HL-60 (cell line): ENCODE results near the gene CTAGE1.

Experiments
- POLR2AphosphoS5 ChIP-seq: IDR thresholded peaks from 2 replicates; pipeline ENCODE4 v1.6.1; 2012; ENCODE audit warnings: low read depth
- TF ChIP-seq, protein P1 (sequence below): IDR thresholded peaks from one replicate; pipeline ENCODE4 v1.5.1; 2011; ENCODE audit warnings: low read length, control low read depth, inconsistent platforms; ENCODE audit not compliant: insufficient read depth

DNA sequence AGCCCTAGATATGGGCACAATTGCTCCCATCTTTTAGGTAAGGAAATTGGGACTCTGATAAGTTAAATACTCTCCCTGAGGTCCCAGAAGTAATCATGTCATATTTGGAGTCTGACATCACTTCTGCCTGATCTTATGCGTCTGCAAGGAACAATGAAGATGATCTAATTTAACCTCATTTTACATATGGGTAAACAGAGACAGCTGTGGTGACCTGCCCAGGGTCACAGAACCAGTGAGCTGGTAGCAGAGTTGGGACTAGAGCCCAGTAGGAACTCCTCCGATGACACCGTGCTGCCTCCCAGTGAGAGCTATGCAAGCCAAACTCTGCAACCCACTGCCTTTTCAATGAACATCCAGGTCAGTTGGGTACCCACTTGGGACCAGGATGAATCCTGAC lies 17.8 kb downstream of the CTAGE1 start:
- TF ChIP-seq, protein P1, sequence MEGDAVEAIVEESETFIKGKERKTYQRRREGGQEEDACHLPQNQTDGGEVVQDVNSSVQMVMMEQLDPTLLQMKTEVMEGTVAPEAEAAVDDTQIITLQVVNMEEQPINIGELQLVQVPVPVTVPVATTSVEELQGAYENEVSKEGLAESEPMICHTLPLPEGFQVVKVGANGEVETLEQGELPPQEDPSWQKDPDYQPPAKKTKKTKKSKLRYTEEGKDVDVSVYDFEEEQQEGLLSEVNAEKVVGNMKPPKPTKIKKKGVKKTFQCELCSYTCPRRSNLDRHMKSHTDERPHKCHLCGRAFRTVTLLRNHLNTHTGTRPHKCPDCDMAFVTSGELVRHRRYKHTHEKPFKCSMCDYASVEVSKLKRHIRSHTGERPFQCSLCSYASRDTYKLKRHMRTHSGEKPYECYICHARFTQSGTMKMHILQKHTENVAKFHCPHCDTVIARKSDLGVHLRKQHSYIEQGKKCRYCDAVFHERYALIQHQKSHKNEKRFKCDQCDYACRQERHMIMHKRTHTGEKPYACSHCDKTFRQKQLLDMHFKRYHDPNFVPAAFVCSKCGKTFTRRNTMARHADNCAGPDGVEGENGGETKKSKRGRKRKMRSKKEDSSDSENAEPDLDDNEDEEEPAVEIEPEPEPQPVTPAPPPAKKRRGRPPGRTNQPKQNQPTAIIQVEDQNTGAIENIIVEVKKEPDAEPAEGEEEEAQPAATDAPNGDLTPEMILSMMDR: no peak
- no peak for TF ChIP-seq POLR2AphosphoS5
